OCI-LY3 (cell line): ENCODE data around the gene TGFB3.

ENCODE experiments used
- EZH2phosphoT487 ChIP-seq: fragments of 200-600 bp; shearing (Covaris generic); IDR thresholded peaks from 2 replicates; pipeline ENCODE4 v1.6.1; 2018; ENCODE audit warnings: antibody characterized with exemption, mixed run types, low read depth
- TF ChIP-seq, protein P1 (sequence below): fragments of 200-600, 300-600 bp; sonication (generic); IDR thresholded peaks from 2 replicates; pipeline ENCODE4 v1.5.1; 2014; ENCODE audit warnings: antibody characterized with exemption, low read length, low read depth

DNA sequence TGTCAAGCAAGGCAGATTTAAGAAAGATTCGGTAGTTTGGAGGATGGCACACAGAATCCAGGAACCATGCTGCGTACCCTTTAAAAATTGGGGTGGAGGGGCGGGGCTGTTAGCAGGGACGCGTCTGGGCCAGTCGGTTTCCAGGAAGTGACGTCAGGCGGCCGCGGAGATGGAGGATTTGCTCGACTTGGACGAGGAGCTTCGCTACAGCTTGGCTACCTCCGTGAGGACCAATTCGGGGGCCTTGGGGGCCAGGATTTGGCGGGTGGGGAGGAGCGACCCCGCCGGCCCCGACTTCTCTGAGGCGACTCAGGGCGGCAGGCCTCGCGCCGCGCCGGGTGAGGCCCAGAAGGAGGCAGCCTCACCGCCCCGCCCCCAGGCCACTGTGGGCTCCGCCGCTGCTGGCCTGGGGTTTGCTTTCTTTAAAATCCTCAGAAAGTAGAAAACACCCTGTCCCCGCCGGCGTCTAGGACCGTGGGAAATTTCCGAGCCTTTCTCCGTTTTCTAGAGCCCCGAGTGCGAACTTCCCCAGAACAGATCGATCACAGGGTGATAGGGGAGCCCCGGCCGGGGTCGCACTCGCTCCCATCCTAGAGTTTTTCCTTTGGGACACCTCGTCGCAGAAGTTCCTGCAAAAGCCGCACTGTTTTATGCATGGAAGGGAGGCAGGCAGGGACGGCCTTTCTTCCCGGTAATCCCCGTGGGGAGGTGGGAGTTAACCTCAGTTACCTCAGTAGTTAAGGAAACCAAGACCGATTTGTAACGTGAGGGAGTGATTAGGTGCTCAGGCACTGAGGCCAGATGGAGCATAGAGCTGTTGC is 4.0 kb upstream of the TGFB3 start, which contains the start of gene IFT43:
- TF ChIP-seq, protein P1, sequence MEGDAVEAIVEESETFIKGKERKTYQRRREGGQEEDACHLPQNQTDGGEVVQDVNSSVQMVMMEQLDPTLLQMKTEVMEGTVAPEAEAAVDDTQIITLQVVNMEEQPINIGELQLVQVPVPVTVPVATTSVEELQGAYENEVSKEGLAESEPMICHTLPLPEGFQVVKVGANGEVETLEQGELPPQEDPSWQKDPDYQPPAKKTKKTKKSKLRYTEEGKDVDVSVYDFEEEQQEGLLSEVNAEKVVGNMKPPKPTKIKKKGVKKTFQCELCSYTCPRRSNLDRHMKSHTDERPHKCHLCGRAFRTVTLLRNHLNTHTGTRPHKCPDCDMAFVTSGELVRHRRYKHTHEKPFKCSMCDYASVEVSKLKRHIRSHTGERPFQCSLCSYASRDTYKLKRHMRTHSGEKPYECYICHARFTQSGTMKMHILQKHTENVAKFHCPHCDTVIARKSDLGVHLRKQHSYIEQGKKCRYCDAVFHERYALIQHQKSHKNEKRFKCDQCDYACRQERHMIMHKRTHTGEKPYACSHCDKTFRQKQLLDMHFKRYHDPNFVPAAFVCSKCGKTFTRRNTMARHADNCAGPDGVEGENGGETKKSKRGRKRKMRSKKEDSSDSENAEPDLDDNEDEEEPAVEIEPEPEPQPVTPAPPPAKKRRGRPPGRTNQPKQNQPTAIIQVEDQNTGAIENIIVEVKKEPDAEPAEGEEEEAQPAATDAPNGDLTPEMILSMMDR: no peak
- TF ChIP-seq EZH2phosphoT487: no peak
